Measurements from ENCODE around the gene AGRN. TPM values are rescaled to one million over a fixed set of nuclear protein-coding genes. Genes with fewer than 3 reads are reported as not detected.

The AGRN gene
- total RNA-seq, 3 donors from 2014 or later = 32.0 to 54.4 (median 40.6) TPM

Other genes starting within 250 kb of the AGRN start
- 1 to 10 TPM; 2.2 to 4.3 (median 2.7) TPM for gene SAMD11, start 96.2 kb upstream of the AGRN start, total RNA-seq
- gene NOC2L, start 60.9 kb upstream of the AGRN start, total RNA-seq = 10 to 100 TPM; 47.3 to 56.2 (median 54.6) TPM
- gene KLHL17, start 59.5 kb upstream of the AGRN start, total RNA-seq = 10 to 100 TPM in 2 of 3 donors, 1 to 10 TPM in 1; 9.0 to 14.7 (median 11.0) TPM
- under 1 TPM; 0.23 to 0.99 (median 0.32) TPM for gene PLEKHN1, start 53.6 kb upstream of the AGRN start, total RNA-seq
- gene PERM1, start 38.0 kb upstream of the AGRN start, total RNA-seq = under 1 TPM in 1 of 3 donors, not detected in 2; 0.24 TPM
- gene HES4, start 20.0 kb upstream of the AGRN start, total RNA-seq = 10 to 100 TPM; 10.3 to 22.7 (median 21.1) TPM
- 10 to 100 TPM; 37.5 to 41.7 (median 38.7) TPM for gene ISG15, start 6.6 kb upstream of the AGRN start, total RNA-seq
- gene RNF223, start 54.2 kb downstream of the AGRN start, total RNA-seq = 1 to 10 TPM; 1.3 to 7.5 (median 2.1) TPM
- 10 to 100 TPM; 18.4 to 25.3 (median 24.0) TPM for gene C1orf159, start 96.0 kb downstream of the AGRN start, total RNA-seq
- 1 to 10 TPM in 2 of 3 donors, under 1 TPM in 1; 0.32 to 4.4 (median 1.8) TPM for gene TTLL10, start 153.8 kb downstream of the AGRN start, total RNA-seq
- gene TNFRSF18, start 186.5 kb downstream of the AGRN start, total RNA-seq = 1 to 10 TPM; 1.6 to 2.2 (median 2.2) TPM
- 1 to 10 TPM in 1 of 3 donors, under 1 TPM in 2; 0.69 to 1.2 (median 0.80) TPM for gene TNFRSF4, start 194.0 kb downstream of the AGRN start, total RNA-seq
- 100 to 1,000 TPM; 169 to 257 (median 226) TPM for gene SDF4, start 211.9 kb downstream of the AGRN start, total RNA-seq
- gene B3GALT6, start 212.1 kb downstream of the AGRN start, total RNA-seq = 10 to 100 TPM in 1 of 3 donors, 1 to 10 TPM in 2; 7.3 to 12.5 (median 9.0) TPM
- gene C1QTNF12, start 226.6 kb downstream of the AGRN start, total RNA-seq = 10 to 100 TPM; 21.5 to 54.0 (median 36.5) TPM